Left lung (tissue), 10 donors: ENCODE data around the gene SVIL. TPM values are rescaled to one million over a fixed set of nuclear protein-coding genes. Genes with fewer than 3 reads are reported as not detected.
A peak's percentile ranks its signal among the peaks of the same experiment; 100 is the strongest.

Experiments
- ATAC-seq: fragments of 200-7000 bp; cut with Tn5 transposase; one replicate; pipeline ENCODE4 v1.9.1; 2020; ENCODE audit warnings: moderate library complexity
- DNase-seq, 4 donors: peaks; one replicate each; pipeline ENCODE4 v3.0.0-alpha.2; 2013 to 2020
- H3K27ac ChIP-seq, 2 donors: fragments of 200-600 bp; sonication (generic) in 1 of 2; one replicate each; pipeline versions ENCODE4 v1.5.0 to v1.8.0; 2020 to 2021
- H3K27me3 ChIP-seq, 2 donors: fragments of 200-600 bp; sonication (generic) in 1 of 2; one replicate each; pipeline versions ENCODE4 v1.5.0 to v1.8.0; 2020 to 2021
- H3K36me3 ChIP-seq, 2 donors: fragments of 200-600 bp; sonication (generic) in 1 of 2; one replicate each; pipeline versions ENCODE4 v1.5.0 to v1.8.0; 2020 to 2021
- H3K4me1 ChIP-seq, 2 donors: fragments of 200-600 bp; one replicate each; pipeline ENCODE4 v1.8.0; 2021
- H3K4me3 ChIP-seq, 2 donors: fragments of 200-600 bp; sonication (generic) in 1 of 2; one replicate each; pipeline versions ENCODE4 v1.5.0 to v1.8.0; 2020 to 2021; ENCODE audit warnings: mild to moderate bottlenecking in 1 of 2
- H3K9me3 ChIP-seq, 2 donors: fragments of 200-600 bp; sonication (generic) in 1 of 2; one replicate each; pipeline versions ENCODE4 v1.5.0 to v1.8.0; 2020 to 2021
- CTCF ChIP-seq, 2 donors: fragments of 200-600 bp; sonication (generic) in 1 of 2; IDR thresholded peaks; one replicate each; pipeline versions ENCODE4 v1.5.0 to v1.8.0; 2021; ENCODE audit warnings: antibody characterized with exemption in 2 of 2
- intact Hi-C, 2 donors: fragments of 100-400 bp; cut with DNase I; formaldehyde crosslinking; loops; one replicate each; pipeline versions ENCODE4 v1.11.2 to v1.14.2; 2022
- polyA plus RNA-seq, 6 donors: library from polyadenylated mRNA; unstranded; fragments of 120-200 nt; gene quantifications; one replicate each; pipeline ENCODE4 v1.2.1, GENCODE V29; 2013; ENCODE audit not compliant: insufficient read length in 6 of 6
- total RNA-seq, 2 donors: library from RNA; stranded (reverse); fragmentation: NEBNext Ultra II Directional; extraction: Animal tissue kit (Norgen Biotek cat#: 25700); gene quantifications; one replicate each; pipeline ENCODE4 v1.2.1, GENCODE V29; 2021
- donor health status: DM: no; HTN: yes; CAD: no.
- donor health status: DM: no; HTN: no; CAD: no.

SVIL gene
- total and polyA plus RNA-seq, 8 donors = 49.3 to 103 (median 54.9) TPM

GRCh38 chr10:29414501-29414900, 220.3 kb downstream of the SVIL start:
- DNase-seq = no peak
- ATAC-seq = no peak
- intact Hi-C loops = no loop called here
- Histone ChIP-seq H3K4me3 (no peak overlapping the region), H3K36me3 (peaks cover 0 to 24% of the 10 kb centered on the region in 2 donors), H3K9me3 (no peaks in the 10 kb centered on the region), H3K4me1 (peaks cover 32 to 48% of the 10 kb centered on the region in 2 donors), H3K27ac (no peak overlapping the region), H3K27me3 (no peaks in the 10 kb centered on the region)
- no peak for TF ChIP-seq CTCF (IDR thresholded peaks at IDR 0.05)

DNA sequence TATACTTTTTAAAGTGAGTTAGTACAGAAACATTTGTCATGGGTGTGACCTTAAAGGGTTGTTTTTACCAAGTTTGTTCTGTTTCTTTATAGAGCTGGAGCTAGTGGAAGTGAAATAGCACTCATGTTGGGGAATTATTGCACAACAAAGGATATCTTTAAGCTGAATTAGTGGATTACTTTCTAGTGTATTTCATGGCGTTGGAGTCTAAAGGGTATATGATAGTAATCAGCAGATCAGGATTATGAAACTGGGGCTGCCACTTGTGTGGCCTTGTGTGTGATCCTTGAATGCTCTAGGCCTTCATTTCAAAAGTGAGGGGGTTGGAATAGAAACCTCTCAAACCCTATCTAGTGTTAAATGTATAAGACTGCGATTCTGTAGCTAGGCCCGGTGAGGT, 222.3 kb downstream of the SVIL start:
- Histone ChIP-seq H3K36me3 (peaks cover 0 to 12% of the 10 kb centered on the region in 2 donors), H3K4me1 (peaks cover 32 to 53% of the 10 kb centered on the region in 2 donors), H3K9me3 (no peaks in the 10 kb centered on the region), H3K4me3 (no peak overlapping the region), H3K27me3 (no peaks in the 10 kb centered on the region), H3K27ac (peak overlapping the region; percentile 22 to 34)
- peak; percentile 1 for ATAC-seq
- TF ChIP-seq CTCF (IDR thresholded peaks at IDR 0.05) = no peak
- peak in 1 of 4 donors; percentile 14 for DNase-seq
- intact Hi-C loops = no loop called here

GRCh38 chr10:29411666-29412315, 223.0 kb downstream of the SVIL start:
- Histone ChIP-seq H3K4me1 (peaks cover 32 to 53% of the 10 kb centered on the region in 2 donors), H3K27me3 (no peaks in the 10 kb centered on the region), H3K9me3 (no peaks in the 10 kb centered on the region), H3K4me3 (no peak overlapping the region), H3K36me3 (peaks cover 0 to 5% of the 10 kb centered on the region in 2 donors), H3K27ac (peak overlapping the region; percentile 22 to 34)
- intact Hi-C loops = no loop called here
- no peak for TF ChIP-seq CTCF (IDR thresholded peaks at IDR 0.05)
- no peak for DNase-seq
- ATAC-seq = no peak

GRCh38 chr10:29409241-29410054, 225.3 kb downstream of the SVIL start:
- peak overlapping the region; percentile 90 to 93 for H3K27ac ChIP-seq
- intact Hi-C loops = no loop called here
- no peaks in the 10 kb centered on the region for H3K27me3 ChIP-seq
- H3K36me3 ChIP-seq = no peaks in the 10 kb centered on the region
- H3K9me3 ChIP-seq = no peaks in the 10 kb centered on the region
- H3K4me1 ChIP-seq = peaks cover 28 to 44% of the 10 kb centered on the region in 2 donors
- peak; percentile 75 to 94 (median 84) for DNase-seq
- peak overlapping the region; percentile 75 to 76 for H3K4me3 ChIP-seq
- TF ChIP-seq CTCF (IDR thresholded peaks at IDR 0.05) = no peak
- ATAC-seq = peak; percentile 94

DNA sequence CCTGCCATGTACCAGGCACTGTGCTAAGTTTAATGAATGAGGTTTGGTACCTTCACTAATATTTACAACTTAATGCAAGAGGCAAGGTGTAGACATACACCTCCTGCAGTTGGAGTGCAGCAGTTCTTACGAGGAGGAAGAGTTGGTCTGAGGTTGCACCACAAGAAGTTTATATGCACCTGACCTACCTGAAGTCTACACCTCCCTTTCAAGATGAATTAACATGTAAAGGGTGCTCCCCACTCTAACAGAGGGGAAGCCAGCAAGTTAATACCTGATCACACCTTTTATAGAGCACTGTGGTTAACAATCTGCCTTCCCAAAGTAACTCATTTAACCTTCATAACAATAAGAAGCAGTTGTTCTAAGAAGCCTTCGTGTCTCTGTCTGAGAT, 225.9 kb downstream of the SVIL start:
- H3K4me3 ChIP-seq = peak overlapping the region; percentile 75 to 76
- DNase-seq (no peak), ATAC-seq (no peak)
- intact Hi-C loops = no loop called here
- peaks cover 22 to 41% of the 10 kb centered on the region in 2 donors for H3K4me1 ChIP-seq
- TF ChIP-seq CTCF (IDR thresholded peaks at IDR 0.05) = no peak
- no peaks in the 10 kb centered on the region for H3K27me3 ChIP-seq
- no peaks in the 10 kb centered on the region for H3K36me3 ChIP-seq
- H3K27ac ChIP-seq = peak overlapping the region; percentile 90 to 93
- H3K9me3 ChIP-seq = no peaks in the 10 kb centered on the region
